Neuronal stem cell (in vitro differentiated cells): Measurements from ENCODE around the gene THOC7.

ENCODE experiments used
- DNase-seq: peaks from one replicate; pipeline ENCODE4 v3.0.0-alpha.2; 2013; ENCODE audit warnings: low spot score
- H2AFZ ChIP-seq: one replicate; pipeline ENCODE4 v1.6.1; 2013; ENCODE audit warnings: mild to moderate bottlenecking, low read length, inconsistent platforms
- H2AK5ac ChIP-seq: 2 replicates; pipeline ENCODE4 v1.6.1; 2013; ENCODE audit warnings: low read depth, mild to moderate bottlenecking, inconsistent platforms, low read length, moderate library complexity, mixed read lengths
- H2BK120ac ChIP-seq: 2 replicates; pipeline ENCODE4 v1.6.1; 2013; ENCODE audit warnings: low read depth, mild to moderate bottlenecking, inconsistent platforms, low read length, moderate library complexity, mixed read lengths
- H2BK12ac ChIP-seq: one replicate; pipeline ENCODE4 v1.6.1; 2013; ENCODE audit warnings: low read length, inconsistent platforms
- H2BK15ac ChIP-seq: 2 replicates; pipeline ENCODE4 v1.6.1; 2013; ENCODE audit warnings: mild to moderate bottlenecking, low read length, inconsistent platforms, mixed read lengths
- H2BK5ac ChIP-seq: one replicate; pipeline ENCODE4 v1.6.1; 2013; ENCODE audit warnings: inconsistent platforms, mild to moderate bottlenecking, low read length, moderate library complexity
- H3K14ac ChIP-seq: one replicate; pipeline ENCODE4 v1.6.1; 2013; ENCODE audit warnings: low read length, inconsistent platforms
- H3K18ac ChIP-seq: 2 replicates; pipeline ENCODE4 v1.6.1; 2013; ENCODE audit warnings: low read length, inconsistent platforms
- H3K23ac ChIP-seq: 2 replicates; pipeline ENCODE4 v1.6.1; 2013; ENCODE audit warnings: low read depth, mild to moderate bottlenecking, mixed read lengths, low read length, inconsistent platforms; ENCODE audit not compliant: poor library complexity
- H3K27ac ChIP-seq: replicated peaks from 3 replicates; pipeline ENCODE4 v1.5.1; 2013; ENCODE audit warnings: low read length, inconsistent platforms
- H3K27me3 ChIP-seq, 3 experiments: 2 replicates each; pipeline ENCODE4 v1.6.1; 2013; ENCODE audit warnings: low read length in 3 of 3, mild to moderate bottlenecking in 2 of 3, inconsistent platforms in 1 of 3, low read depth in 1 of 3, mixed read lengths in 1 of 3, moderate library complexity in 1 of 3; ENCODE audit not compliant: control insufficient read depth in 3 of 3, insufficient read depth in 3 of 3
- H3K36me3 ChIP-seq, 2 donors: replicated peaks in 1 of 2; 2 replicates each; pipeline ENCODE4 v1.6.1; 2013; ENCODE audit warnings: low read length in 2 of 2; ENCODE audit not compliant: control insufficient read depth in 2 of 2, insufficient read depth in 2 of 2
- H3K4ac ChIP-seq: 2 replicates; pipeline ENCODE4 v1.6.1; 2013; ENCODE audit warnings: inconsistent platforms, mild to moderate bottlenecking, low read length, moderate library complexity
- H3K4me1 ChIP-seq, 2 donors: 1 replicate in 1 of 2; 2 replicates in 1 of 2; pipeline ENCODE4 v1.6.1; 2013; ENCODE audit warnings: low read length in 2 of 2, low read depth in 1 of 2; ENCODE audit not compliant: control insufficient read depth in 2 of 2, insufficient read depth in 1 of 2
- H3K4me2 ChIP-seq: one replicate; pipeline ENCODE4 v1.6.1; 2013; ENCODE audit warnings: mild to moderate bottlenecking, low read length, inconsistent platforms; ENCODE audit not compliant: insufficient read depth, poor library complexity, severe bottlenecking
- H3K4me3 ChIP-seq, 2 donors: 2 replicates each; pipeline ENCODE4 v1.5.1; 2013; ENCODE audit warnings: low read length in 2 of 2, mild to moderate bottlenecking in 2 of 2, inconsistent platforms in 1 of 2, moderate library complexity in 1 of 2
- H3K79me1 ChIP-seq: one replicate; pipeline ENCODE4 v1.6.1; 2013; ENCODE audit warnings: low read depth, mild to moderate bottlenecking, inconsistent platforms, low read length, moderate library complexity
- H3K9ac ChIP-seq: one replicate; pipeline ENCODE4 v1.6.1; 2013; ENCODE audit warnings: mild to moderate bottlenecking, low read depth, low read length, inconsistent platforms; ENCODE audit not compliant: poor library complexity
- H3K9me3 ChIP-seq, 2 donors: replicated peaks in 1 of 2; 2 replicates each; pipeline versions ENCODE3 to v1.6.1; 2013; ENCODE audit warnings: low read length in 2 of 2, mild to moderate bottlenecking in 2 of 2, inconsistent platforms in 1 of 2, low read depth in 1 of 2, mixed read lengths in 1 of 2, moderate library complexity in 1 of 2; ENCODE audit not compliant: control insufficient read depth in 2 of 2, insufficient read depth in 1 of 2
- H4K8ac ChIP-seq: one replicate; pipeline ENCODE4 v1.6.1; 2013; ENCODE audit warnings: low read depth, mild to moderate bottlenecking, inconsistent platforms, low read length, moderate library complexity
- H4K91ac ChIP-seq: one replicate; pipeline ENCODE4 v1.6.1; 2013; ENCODE audit warnings: low read length, low read depth, mild to moderate bottlenecking, inconsistent platforms; ENCODE audit not compliant: poor library complexity
- WGBS, 2 donors: extraction: QIAGEN DNeasy Blood & Tissue Kit; methylation state at CpG; one replicate each; pipeline ENCODE4 v1.1.7; 2013; ENCODE audit warnings: missing lambda C conversion rate in 2 of 2, mixed read lengths in 1 of 2; ENCODE audit not compliant: insufficient read length in 2 of 2, insufficient replicate concordance in 1 of 2; ENCODE audit errors: extremely low coverage in 2 of 2; 5-methylcytosine and 5-hydroxymethylcytosine counted together

Gene THOC7

DNA sequence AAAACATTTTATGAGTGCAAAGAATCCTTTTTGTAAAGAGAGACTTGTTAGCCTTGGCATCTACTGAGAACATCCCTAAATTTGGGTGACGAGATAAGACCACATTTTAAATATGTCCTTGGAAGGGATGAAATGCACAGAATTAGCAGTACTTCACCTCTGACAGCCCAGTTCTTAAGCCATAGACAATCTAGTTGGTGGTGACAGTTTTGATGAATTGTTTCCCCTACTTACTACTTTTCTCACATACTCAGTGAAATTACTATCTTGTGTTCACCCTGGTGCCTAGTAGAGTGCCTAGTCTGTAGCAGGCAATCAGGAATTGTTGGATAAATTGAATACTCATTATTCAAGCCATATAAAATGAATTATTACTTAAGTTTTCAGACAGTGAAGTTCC, 45.2 kb upstream of the THOC7 start:
- Histone ChIP-seq H3K14ac (no peak overlapping the region), H3K27me3 (no peaks in the 10 kb centered on the region), H2BK120ac (no peak overlapping the region), H3K4me3 (no peak overlapping the region), H3K9ac (no peak overlapping the region), H2BK15ac (no peak overlapping the region), H2BK5ac (no peak overlapping the region), H2AFZ (no peak overlapping the region), H4K8ac (no peak overlapping the region), H4K91ac (no peak overlapping the region), H3K4me2 (no peak overlapping the region), H3K23ac (no peak overlapping the region), H3K4ac (no peak overlapping the region), H3K9me3 (no peaks in the 10 kb centered on the region), H3K36me3 (peaks cover 0 to 10% of the 10 kb centered on the region in 2 donors), H3K4me1 (peaks cover 5 to 10% of the 10 kb centered on the region in 2 donors), H3K18ac (no peak overlapping the region), H3K79me1 (no peaks in the 10 kb centered on the region), H2AK5ac (no peak overlapping the region), H3K27ac (no peak overlapping the region), H2BK12ac (no peak overlapping the region)
- no peak for DNase-seq
- WGBS, 2 donors, result no CpG with 5 or more reads among the region's 1 CpG

DNA sequence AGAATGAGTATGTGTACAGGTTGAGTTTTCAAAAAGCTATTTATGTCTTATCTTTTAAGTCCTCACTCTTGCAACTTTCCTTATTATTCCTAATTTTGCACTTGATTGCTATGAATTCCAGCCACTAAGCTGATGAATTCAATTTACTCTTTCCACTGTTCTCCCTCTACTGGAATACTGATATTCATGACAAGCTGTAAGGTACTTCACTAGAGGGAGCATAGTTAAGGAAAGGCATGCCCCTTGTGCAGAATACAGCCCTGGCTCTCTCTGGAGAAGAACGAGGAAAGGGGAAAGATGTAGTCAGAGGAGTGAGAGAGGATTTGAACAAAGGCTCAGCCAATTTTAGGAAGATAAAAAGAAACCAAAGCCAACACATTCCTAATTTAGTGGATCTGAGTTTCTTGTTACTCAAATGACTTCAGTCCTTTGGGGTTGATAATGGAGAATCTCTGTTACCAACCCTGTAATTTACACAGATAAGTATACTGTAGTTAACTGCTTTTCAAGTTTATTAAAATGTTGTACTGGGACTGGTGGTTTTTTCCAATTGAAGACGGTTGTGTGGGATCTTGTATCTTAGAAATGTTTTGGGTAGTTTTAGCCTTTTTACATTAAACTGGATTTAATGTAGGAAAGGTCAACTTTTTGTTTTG, 44.6 kb upstream of the THOC7 start:
- DNase-seq, result no peak
- Histone ChIP-seq H2BK12ac (no peak overlapping the region), H2BK15ac (no peak overlapping the region), H3K18ac (no peak overlapping the region), H3K9me3 (no peaks in the 10 kb centered on the region), H3K14ac (no peak overlapping the region), H4K91ac (no peak overlapping the region), H3K4me2 (no peak overlapping the region), H3K23ac (no peak overlapping the region), H3K4ac (no peak overlapping the region), H3K36me3 (peaks cover 0 to 16% of the 10 kb centered on the region in 2 donors), H3K4me1 (peaks cover 5 to 10% of the 10 kb centered on the region in 2 donors), H2BK120ac (no peak overlapping the region), H3K27ac (no peak overlapping the region), H3K79me1 (no peaks in the 10 kb centered on the region), H3K4me3 (no peak overlapping the region), H3K27me3 (no peaks in the 10 kb centered on the region), H2AK5ac (no peak overlapping the region), H3K9ac (no peak overlapping the region), H2AFZ (no peak overlapping the region), H2BK5ac (no peak overlapping the region), H4K8ac (no peak overlapping the region)
- no CpG with 5 or more reads among the region's 2 CpGs for WGBS, 2 donors

DNA sequence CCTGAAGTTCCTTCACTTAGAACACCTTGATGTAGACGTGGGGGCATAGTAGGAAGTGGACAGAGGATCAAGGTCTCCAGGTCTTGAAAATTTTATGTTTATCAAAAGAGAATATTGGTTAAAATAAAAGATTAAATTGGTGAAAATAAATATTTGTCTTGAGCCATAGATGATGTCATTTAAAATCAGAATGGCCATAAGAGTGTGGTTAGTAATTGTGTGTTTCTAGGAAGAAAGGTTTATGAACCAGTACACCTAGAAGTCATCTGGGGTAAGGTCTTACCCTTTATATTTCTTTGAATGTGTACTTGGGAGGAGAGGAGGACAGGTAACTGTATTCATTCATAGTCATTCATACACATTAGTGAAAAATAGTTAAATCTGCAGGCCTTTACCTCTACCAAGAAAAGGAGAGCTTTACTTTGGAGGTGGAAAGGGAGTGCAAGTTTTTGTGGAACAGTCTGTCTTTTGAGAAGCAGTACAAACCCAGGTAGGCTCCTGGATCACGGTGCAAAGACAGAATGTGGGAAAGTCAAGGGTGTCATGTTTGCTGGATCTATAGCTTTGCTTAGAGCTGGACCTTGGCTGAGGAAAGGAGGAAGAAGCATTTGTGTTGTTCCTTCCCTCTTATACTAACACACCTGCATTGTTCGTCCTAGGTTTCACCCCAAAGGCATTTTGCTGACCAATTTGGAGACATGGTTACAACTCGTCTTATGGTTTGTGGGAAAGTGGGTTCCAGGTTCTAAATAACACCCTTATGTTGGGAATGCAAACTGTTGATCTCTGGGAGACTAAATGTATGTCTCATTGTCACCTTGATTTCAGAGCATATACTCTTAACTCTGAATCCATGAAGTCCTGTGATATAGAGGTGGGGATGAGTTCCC, 42.4 kb upstream of the THOC7 start:
- no CpG with 5 or more reads among the region's 4 CpGs for WGBS, 2 donors
- H2AFZ ChIP-seq, result no peak overlapping the region
- H3K23ac ChIP-seq, result no peak overlapping the region

DNA sequence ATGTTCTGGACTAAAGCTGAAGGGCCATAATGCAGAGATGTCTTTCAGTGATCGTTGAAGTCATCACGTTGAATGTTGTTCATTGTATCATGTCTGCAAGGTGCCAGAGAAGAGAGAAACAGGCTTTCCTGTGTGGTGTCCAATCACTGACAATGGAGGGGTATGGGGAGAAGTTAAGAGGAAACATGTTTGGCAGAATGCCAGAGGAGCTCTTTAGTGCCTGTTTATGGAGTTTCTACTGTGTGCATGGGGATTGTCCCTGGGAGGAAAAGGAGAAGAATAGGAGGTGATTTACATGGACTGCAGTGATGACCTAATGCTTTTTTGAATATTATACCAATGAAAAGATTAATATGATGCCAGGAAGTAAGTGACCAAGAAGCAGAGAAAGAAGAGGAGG, 36.9 kb upstream of the THOC7 start:
- Histone ChIP-seq H2BK120ac (no peak overlapping the region), H2AK5ac (no peak overlapping the region), H3K4me2 (no peak overlapping the region), H2BK5ac (no peak overlapping the region), H3K4ac (no peak overlapping the region), H3K9ac (no peak overlapping the region), H3K27ac (no peak overlapping the region), H2BK12ac (no peak overlapping the region), H2AFZ (no peak overlapping the region), H3K4me1 (peaks cover 0 to 2% of the 10 kb centered on the region in 2 donors), H3K14ac (no peak overlapping the region), H3K36me3 (peaks cover 6 to 45% of the 10 kb centered on the region in 2 donors), H3K9me3 (no peaks in the 10 kb centered on the region), H3K23ac (no peak overlapping the region), H3K4me3 (no peak overlapping the region), H3K27me3 (no peaks in the 10 kb centered on the region), H4K91ac (no peak overlapping the region), H3K18ac (no peak overlapping the region), H2BK15ac (no peak overlapping the region), H3K79me1 (no peaks in the 10 kb centered on the region), H4K8ac (no peak overlapping the region)
- WGBS, 2 donors, result no CpG with 5 or more reads among the region's 2 CpGs
- no peak for DNase-seq

More for the DNA sequence above, 42.4 kb upstream of the THOC7 start:
- Histone ChIP-seq H3K27ac (no peak overlapping the region), H3K79me1 (no peaks in the 10 kb centered on the region), H3K18ac (no peak overlapping the region), H3K36me3 (peaks cover 0 to 26% of the 10 kb centered on the region in 2 donors), H2BK12ac (no peak overlapping the region), H2BK5ac (no peak overlapping the region), H2AK5ac (no peak overlapping the region), H3K14ac (no peak overlapping the region), H3K4me1 (peaks cover 2 to 5% of the 10 kb centered on the region in 2 donors), H3K4ac (no peak overlapping the region), H3K27me3 (no peaks in the 10 kb centered on the region), H2BK120ac (no peak overlapping the region), H3K9ac (no peak overlapping the region), H3K4me3 (no peak overlapping the region), H3K4me2 (no peak overlapping the region), H4K91ac (no peak overlapping the region), H3K9me3 (no peaks in the 10 kb centered on the region), H4K8ac (no peak overlapping the region), H2BK15ac (no peak overlapping the region)
- DNase-seq, result no peak
